ENCODE results near the gene TUBGCP6.

- no peak for TF ChIP-seq CTCF (IDR thresholded peaks at IDR 0.05)
- no peak for TF ChIP-seq EZH2 (IDR thresholded peaks at IDR 0.05; ENCODE audit: borderline replicate concordance, insufficient read depth, low read depth, low read length, poor library complexity, severe bottlenecking)
These were observed 24.0 kb downstream of the TUBGCP6 start for GRCh38 chr22:50220603-50221409.

All from B cell (primary cell).